Measurements from ENCODE around the gene GNAQ.
A peak's percentile ranks its signal among the peaks of the same experiment; 100 is the strongest.

The GNAQ gene

DNA sequence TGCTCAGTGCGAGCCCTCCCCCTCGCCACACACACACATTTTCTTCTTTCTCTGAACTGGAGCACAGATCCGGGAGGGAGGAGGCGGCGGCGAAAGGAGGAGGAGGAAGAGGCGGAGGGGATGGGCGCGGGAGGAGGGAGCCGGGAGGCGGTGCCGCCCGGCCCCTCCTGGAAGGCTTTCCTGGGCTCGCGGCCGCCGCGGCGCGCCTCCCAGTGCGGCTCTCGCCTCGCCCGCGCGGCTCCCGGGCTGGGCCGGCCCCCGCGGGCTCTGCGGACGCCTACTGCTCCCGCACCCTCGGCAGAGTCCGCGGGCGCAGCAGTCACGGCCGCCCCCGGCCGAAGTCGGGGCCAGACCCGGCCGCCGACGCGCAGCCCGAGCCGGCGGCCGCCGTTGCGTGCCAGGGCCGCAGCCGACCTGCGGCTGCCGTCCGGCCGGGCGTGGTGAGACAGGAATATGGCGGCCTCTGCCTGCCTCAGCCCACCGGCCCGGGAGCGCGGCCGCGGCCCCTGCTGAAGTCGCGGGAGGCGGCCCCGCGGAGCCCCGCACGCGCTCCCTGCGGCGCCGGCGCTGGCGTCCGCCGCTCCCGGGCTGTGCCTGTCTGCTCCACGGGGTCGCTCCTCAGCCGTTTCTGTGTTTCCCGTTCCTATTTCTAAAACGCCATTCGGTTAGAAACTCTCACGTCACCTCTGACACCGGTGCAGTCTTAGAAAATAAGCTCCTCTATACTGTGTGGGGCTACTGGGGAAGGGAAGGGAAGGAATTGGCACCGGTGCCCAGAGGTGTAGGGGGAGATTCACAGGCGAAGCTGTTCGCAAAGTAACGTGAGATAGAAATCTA is 500 bp upstream of the GNAQ start:
- DNase-seq: peak; percentile 81

DNA sequence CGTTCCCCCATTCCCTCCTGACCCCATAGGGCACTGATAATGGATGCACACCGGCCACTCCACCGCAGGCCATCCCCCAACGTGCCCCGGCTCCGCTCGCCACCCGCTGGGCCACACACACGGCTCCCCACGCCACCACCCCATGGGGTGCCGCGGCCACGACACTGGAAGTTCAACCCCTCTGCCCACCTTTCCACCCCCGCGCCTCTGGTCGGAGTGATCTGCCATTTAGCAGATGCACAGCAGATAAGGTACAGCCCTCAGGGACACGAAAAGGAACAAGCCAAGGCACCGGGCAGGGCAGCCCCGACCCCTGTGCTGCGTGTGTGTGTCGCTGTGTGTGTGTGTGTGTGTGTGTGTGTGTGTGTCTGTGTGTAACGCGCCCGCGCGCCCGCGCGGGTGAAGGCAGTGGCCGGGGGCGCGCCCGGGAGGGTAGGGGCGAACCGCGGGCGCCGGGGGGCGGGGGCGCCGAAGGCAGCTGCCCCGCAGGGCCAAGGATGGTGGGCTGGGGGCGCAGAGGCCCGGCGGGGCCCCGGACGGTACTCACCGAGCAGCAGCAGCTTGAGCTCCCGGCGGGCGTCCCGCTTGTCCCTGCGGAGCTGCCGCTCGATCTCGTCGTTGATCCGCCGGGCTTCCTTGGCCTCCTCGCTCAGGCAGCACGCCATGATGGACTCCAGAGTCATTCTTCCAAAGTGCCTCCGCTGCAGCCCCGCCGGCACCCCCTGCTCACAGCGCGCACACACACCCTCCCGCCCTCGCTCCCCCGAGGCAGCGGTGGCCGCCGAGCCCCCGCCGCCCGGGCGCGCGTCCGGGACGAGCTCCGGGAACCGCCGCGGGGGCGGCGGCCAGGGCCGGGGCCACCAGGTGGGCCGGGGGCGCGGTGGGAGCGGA is 813 bp downstream of the GNAQ start:
- DNase-seq: peak; percentile 38

DNA sequence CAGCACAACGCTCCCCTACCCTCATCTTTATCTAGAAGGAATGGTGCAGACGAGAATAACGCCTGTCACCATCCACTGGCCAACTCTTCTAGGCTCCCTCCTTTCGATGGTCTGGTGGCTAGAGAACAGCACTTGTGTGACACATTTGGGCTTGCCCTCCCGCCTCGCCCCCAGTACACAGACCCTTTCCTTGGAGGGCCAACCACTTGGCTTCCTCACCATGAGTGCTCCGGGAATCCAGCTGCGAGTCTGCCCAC is 1.4 kb downstream of the GNAQ start:
- no peak for DNase-seq

DNA sequence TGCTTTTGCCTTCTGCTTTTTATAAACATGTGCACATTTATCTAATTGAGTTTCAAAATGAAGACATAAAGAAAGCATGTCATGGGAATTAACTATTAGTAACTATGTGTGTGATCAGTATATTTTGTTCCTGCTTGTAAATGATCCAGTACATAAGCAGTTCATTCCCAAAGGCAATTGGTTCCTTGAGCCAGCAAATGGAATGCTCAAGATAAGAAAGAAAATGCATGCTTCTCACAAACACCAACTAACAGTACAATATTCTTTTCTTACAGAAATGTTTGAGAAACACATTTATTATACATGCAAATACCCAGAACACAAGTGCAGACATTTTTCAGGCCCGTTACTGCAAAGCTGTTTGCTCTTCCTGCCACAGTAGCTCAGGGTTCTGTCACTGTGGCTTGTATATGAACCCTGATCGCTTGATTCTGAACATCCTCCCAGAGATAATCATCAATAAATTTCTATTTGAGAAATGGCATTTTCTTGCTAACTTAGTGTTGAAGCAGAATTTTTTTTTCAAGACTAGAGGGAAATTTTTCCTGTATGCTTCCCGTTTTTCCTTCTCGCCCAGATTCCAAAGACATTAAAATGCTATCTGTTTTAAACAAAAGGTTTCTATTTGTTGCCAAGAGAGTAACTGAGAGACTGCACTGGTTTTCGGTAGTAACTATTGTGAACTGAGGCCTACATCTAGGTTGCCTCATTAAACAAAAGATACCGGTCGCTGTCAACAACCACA is 1.9 kb downstream of the GNAQ start:
- no peak for DNase-seq

DNA sequence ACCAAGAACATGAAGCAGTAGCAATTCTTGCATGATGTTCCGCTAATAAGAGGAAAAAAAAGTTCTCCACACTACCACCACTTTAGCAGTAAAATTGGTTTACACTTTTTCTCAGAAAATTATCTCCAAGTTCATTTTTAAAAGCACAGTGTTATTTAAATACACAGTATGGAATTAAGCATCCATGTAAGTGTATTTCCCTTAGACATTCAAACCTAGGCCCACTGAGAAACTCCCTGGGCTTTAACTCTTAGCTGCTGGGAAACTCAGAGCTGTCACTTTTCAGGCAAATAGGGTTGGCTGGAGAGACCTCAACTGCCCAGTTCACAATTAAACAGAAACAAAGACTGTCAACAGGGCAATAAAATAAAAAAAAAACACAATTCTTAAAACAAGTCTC is 2.7 kb downstream of the GNAQ start:
- no peak for DNase-seq

DNA sequence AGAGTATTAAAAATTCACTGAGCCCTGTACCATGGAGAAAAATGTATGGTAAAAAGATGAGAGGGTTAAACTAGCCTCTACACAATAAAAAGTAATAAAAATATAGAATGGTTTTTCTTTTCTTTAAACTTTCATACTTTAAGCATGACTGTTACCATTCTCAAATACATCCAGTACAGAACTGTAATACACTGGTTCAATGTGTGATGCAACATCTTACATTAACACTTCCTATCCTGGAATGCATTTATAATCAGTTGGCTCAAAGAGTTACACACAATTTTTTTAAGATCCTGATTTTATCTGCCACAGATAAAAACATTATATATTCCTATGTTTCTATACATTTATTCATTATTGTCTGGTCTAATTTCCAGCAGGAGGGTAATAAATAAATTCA is 4.7 kb downstream of the GNAQ start:
- DNase-seq: no peak

DNA sequence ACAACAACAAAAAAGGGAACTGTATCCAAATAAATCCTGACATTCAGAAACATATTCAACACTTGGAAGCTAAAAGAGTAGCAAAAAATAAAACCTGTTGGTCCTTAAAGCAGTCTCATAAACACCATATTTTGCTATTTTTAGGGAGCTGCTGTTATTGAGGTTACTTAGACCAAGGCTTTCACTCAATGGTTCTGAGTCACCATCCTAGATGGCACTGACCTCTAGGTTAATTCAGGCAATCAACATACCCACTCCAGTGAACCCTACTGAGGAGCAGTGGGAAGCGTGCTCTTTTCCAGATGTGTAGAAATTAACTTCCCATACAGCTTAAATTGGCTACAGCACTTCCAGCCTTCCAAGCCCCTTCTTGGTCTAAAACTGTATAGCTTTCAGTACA is 5.2 kb downstream of the GNAQ start:
- no peak for DNase-seq

DNA sequence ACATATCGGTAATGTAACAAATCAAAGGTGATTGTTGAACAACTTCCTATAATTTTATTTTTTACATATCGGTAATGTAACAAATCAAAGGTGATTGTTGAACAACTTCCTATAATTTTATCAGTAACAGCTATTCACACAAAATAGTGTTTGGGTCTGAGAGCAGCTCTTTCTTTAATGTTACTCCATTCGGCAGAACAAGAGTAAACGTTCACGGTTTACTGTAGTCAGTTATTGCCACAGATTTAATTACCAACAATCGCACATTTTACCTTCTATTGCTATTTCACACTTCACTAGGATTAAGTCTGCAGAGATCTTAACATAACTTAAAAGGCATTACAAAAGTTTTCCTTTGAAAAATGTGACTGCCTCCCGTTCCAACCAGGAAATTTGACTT is 6.4 kb downstream of the GNAQ start:
- DNase-seq: no peak

DNA sequence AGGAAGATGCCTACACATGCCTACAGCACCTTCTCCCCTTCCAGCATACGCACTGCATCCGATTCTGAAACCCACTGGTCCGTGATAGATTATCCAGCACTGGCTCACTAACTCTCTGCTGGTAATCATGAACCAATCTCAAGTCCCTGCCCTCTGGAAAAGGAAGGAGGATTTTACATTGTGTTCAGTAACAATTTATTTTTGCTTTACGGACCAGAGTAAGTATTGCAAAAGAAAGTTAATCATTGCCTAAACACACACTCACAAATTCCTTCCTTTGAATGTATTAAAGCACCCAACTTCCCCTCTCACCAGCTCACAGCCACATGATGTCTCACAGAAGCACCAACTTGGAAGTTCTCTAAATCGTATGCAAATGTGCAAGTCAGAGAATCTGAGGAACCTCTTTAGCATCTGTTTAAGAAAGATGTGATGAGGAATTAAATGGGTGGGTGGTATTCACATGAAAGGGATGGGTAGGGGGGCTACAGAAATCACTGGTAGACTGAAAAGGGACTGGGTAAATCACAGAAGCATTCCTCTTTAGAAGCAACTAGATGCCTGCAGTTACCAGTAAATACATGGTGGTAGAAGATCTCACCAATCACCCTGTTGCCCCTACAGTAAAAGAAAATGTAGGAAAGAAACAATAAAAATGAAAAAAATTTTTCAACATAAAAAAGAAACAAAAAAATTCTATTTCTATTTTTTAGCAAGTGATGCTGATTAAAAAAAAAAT is 8.4 kb downstream of the GNAQ start:
- DNase-seq: no peak

DNA sequence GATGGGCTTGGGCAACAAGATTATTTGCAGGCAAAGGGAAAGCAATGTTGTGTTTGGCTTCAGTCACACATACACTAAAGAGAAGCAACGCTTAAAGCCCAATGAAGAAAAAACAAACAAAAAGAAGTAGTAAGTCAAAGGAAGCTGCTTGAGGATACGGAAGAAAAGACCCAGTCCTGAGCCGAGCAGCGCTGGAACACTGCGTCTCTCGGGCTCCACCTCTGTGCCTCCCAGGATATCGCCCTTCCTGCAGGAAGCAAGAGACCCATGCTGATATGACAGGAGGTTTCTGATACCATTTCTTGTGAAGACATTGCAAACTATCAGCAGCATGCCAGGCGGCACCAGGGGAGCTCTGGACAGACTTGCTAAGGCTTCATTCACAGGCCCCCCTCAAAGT is 9.9 kb downstream of the GNAQ start:
- DNase-seq: no peak

DNA sequence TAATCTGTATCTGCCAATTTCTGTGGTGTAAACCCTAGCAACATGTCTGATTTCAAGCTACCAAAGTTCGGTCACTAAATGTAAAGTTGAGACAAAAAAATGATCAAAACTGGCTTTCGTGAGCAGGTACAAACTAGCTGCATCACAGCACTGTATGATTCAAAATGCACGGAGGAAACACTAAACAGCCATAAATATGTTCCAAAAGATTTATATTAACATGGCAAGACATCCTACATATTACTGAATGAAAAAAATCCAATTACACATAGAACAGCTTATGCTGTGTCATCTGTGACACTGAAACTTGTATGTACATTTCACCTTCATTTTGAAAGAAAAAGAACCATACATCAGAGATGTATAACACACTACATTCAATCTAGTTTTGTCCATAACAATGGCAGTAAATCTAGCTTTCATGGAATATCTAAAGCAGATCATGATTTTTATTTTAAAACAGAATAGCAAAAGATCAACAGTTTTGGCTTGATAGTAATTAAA is 14.4 kb downstream of the GNAQ start:
- DNase-seq: no peak

DNA sequence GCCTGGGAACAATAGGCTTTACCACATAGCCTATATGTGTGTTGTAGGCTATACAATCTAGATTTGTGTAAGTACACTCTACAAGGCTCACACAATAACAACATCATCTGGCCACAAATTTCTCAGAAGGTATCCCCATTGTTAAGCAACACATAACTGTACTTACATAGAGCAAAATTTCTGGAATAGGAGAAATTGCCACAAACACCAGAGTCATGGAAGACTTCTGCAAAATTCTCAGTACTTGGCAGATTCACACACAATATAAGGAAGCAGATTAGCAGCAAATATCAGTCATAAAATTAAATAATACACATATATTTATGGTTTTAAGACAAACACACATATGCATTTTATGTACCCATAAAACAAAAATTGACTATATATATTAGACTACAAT is 16.4 kb downstream of the GNAQ start:
- DNase-seq: no peak

DNA sequence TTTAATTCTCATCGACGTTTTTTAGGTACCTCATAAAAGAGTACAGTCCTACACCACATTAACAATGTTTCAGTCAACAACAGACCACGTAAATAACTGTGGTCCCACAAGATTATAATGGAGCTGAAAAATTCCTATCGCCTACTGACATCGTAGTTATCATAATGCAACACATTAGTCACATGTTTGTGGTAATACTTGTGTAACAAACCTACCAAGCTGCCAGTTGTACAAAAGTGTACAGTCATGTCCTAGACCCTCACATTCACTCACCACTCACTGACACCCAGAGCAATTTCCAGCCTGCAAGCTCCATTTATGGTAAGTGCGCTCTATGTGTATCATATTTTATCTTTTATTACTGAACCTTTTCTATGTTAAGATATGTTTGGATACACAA is 16.8 kb downstream of the GNAQ start:
- no peak for DNase-seq

DNA sequence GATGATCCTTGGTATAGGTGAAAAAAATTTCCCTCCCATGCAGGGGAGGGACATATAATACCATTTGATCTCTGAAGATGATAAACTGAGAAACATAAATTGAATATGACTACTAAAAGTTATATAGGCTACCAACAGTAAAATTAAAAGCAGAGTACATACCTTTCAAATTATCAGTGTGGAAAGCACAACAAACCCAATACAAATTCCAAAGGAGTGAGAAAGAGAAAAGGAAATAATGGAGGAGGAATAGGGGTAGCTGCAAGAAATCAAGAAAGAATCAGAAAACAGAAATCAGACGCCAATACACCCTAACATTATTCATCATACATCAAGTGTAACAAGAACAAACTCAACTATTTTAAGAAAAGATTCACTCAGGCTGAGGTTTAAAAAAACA is 17.7 kb downstream of the GNAQ start:
- no peak for DNase-seq

DNA sequence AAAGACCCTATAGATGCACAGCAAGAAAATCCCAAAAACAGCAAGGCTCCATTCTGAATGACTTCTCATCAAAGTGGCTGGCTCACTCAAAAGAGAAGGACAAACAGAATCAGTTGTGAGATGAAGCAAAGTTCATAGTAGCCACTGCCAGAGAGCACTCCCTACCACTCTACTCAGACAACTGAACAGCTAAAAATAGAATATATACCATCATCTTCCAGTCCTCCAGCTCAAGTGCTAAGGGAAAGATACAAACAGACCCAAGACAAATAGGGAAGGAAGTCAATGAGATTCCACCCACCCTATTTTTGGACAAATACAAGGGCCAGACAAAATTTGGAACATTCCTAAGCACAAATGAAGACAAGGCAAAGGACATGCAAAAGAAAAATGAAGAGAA is 20.6 kb downstream of the GNAQ start:
- DNase-seq: no peak

DNA sequence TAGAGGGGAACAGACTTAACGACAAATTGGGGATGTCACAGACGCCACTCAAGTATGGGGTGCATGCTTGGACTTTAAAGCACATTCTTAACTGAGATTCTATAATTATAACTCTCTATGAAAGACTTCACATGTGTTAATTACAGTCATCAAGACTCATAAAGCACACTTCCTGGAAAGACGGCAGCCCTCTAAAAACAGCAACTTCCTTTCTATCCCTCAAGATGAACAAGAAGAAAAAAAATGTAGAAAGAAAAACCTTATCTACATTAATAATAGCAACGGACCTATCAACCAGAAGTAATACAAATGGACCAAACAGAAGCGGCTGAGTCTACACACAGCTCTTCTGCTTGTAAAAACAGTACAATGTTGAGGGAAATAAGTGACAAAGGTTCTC is 21.2 kb downstream of the GNAQ start:
- DNase-seq: no peak

DNA sequence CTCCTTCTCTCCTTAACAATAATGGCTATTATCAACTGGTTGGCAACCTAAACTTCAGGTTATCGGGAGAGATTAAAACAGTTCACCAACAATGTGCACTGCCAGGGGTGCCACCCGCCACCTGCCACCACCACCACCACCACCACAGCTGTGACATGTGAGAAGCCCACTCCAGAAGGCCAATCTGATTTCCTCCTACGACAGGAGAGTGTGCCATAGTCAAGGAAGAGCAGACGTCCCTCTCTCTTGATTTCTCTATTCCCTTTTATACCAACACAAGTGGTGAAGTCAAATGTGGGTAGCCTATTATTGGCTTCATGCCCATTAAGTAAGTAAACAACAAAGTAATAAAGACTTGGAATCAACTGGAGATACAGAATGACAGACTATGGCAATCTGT is 22.4 kb downstream of the GNAQ start:
- DNase-seq: no peak

DNA sequence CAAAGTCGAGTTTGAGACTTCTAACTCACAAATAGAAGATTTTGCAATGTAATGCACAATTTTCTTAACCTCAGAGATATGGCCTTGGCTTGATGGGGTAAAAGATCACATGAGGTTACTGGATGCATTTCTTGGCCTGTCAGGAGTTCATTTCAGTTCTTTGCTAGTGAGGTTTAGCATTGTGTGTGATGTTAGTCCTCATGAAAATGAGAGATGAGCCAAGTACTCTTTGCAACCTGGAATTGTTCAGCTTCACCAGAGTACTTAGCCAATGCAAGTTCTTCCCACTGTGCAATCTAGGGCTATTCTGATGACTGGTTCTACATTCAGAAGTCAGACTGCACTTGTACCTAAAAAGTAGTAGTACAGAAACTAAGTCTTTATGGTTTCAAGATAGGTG is 24.9 kb downstream of the GNAQ start:
- DNase-seq: no peak

DNA sequence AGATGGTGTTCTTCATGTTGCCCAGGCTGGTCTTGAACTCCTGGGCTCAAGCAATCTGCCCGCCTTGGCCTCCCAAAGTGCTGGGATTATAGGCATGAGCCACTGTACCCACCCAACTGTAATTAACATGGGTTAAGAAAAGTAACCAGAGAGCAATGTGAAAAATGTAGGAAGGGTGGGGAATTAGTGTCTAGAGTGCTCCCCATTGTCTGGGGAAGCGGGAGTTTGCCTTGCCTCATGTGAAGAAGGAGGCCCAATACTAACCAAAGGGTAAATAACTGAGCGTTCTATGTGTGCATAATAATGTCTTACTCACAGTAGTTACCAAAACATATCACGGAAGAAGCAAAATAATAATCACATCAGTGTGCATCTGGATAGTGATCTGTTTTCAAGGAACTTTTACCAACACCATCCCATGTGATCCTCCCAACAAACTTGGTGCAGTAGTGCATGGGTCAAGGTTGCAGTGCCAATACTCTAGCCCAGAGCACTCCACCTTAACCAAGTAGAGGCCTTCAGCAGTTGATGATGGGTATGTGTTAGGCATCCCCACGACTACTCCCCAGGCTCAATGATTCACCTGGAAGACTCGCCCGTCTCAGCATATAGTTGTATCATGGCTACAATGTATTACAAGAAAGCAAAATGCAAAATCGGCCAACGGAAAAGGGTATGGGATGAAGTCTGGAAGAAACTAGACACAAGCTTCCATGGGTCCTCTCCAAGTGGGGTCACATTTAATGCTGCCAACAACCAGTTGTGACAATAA is 26.2 kb downstream of the GNAQ start:
- no peak for DNase-seq

DNA sequence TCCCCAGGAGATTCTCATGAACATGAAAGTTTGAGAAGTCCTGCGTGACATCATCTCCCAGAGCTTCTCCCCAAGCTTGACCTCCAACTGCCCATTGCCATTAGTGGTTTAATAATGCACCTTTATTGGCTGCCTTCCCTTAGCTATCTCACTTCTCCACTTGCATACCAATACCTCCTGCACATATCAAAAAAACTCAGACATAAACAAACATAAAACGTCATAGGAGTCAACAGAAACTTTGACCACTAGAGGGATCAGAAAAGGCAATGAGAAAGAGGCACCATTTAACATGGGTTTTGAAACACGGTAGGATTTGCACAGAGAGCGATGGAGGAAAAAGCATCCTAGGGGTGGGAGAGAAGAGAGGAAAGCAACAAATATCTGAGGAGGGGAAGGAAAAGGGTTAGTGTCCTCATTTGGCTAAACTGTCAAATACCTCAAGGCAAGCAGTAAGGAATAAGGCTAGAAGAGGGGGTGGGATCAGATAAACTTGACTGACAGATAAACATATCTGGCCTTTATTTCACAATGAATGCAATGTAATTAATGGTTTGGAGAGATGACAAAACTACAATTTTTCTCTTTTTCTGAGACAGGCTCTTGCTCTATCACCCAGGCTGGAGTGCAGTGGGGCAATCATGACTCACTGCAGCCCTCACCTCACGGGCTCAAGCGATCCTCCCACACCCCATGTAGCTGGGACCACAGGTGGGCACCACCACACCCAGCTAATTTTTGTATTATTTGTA is 27.0 kb downstream of the GNAQ start:
- no peak for DNase-seq

DNA sequence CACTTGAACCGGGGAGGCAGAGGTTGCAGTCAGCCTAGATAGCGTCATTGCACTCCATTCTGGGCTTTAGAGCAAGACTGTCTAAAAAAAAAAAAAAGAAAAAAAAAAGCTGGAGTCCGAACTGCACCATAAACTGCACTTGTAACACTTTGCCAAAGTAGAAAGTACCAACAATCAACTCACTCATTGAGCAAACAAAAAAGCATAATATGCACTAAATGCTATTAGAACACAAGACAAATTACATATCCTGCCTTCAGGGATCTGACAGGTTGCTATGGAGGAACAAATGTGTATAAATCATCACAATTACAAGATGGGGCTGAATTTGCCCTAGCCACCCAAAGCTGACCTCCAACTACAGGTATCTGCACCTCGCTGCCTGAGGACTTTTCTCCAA is 27.9 kb downstream of the GNAQ start:
- no peak for DNase-seq

All from NCI-H1092 (cell line).